HG03558 (cell line): ENCODE measurements around the gene SH3RF3.

ENCODE experiments used
- ATAC-seq: cut with Tn5 transposase; IDR thresholded peaks from one replicate; pipeline ENCODE4 v1.9.1; 2021; ENCODE audit warnings: moderate number of reproducible peaks; ENCODE audit not compliant: unreplicated experiment; ENCODE audit errors: extremely low read depth

SH3RF3 gene

GRCh38 chr2:109254174-109254904 lies 125.3 kb downstream of the SH3RF3 start:
- ATAC-seq = peak; percentile 71

GRCh38 chr2:109255654-109256053 lies 126.6 kb downstream of the SH3RF3 start:
- ATAC-seq = no peak

- no peak for ATAC-seq
Observed at GRCh38 chr2:109256111-109256510, 127.1 kb downstream of the SH3RF3 start.

- no peak for ATAC-seq
Observed at GRCh38 chr2:109256921-109257320, 127.9 kb downstream of the SH3RF3 start.

GRCh38 chr2:109257653-109258052 lies 128.6 kb downstream of the SH3RF3 start:
- ATAC-seq = no peak

GRCh38 chr2:109258376-109258775 lies 129.4 kb downstream of the SH3RF3 start:
- no peak for ATAC-seq

- ATAC-seq = no peak
Observed at GRCh38 chr2:109258905-109259540, 130.0 kb downstream of the SH3RF3 start.

- no peak for ATAC-seq
Observed at GRCh38 chr2:109259671-109260070, 130.7 kb downstream of the SH3RF3 start.

GRCh38 chr2:109260116-109260855 lies 131.3 kb downstream of the SH3RF3 start:
- ATAC-seq = no peak

GRCh38 chr2:109260886-109261700 lies 132.1 kb downstream of the SH3RF3 start:
- ATAC-seq = no peak

- ATAC-seq = no peak
Observed at GRCh38 chr2:109261906-109262631, 133.1 kb downstream of the SH3RF3 start.

GRCh38 chr2:109264595-109265328 lies 135.8 kb downstream of the SH3RF3 start:
- ATAC-seq = no peak

- no peak for ATAC-seq
Observed at GRCh38 chr2:109265369-109265768, 136.4 kb downstream of the SH3RF3 start.

- ATAC-seq = no peak
Observed at GRCh38 chr2:109265953-109266352, 136.9 kb downstream of the SH3RF3 start.

GRCh38 chr2:109266496-109266895 lies 137.5 kb downstream of the SH3RF3 start:
- ATAC-seq = no peak

GRCh38 chr2:109266998-109267854 lies 138.2 kb downstream of the SH3RF3 start:
- no peak for ATAC-seq

- no peak for ATAC-seq
Observed at GRCh38 chr2:109268916-109269315, 139.9 kb downstream of the SH3RF3 start.
